KMS-11 (cell line): ENCODE results near the gene IFNL4.

Experiments used
- H2AFZ ChIP-seq: fragments of 200-600 bp; sonication (generic); 2 replicates; pipeline ENCODE4 v1.6.1; 2016; ENCODE audit warnings: antibody characterized with exemption, mixed run types, low read depth
- H3K27ac ChIP-seq: fragments of 200-600 bp; sonication (generic); 2 replicates; pipeline ENCODE4 v1.6.1; 2016; ENCODE audit warnings: mild to moderate bottlenecking, mixed run types
- H3K27me3 ChIP-seq: fragments of 200-600 bp; sonication (generic); 2 replicates; pipeline ENCODE4 v1.6.1; 2017; ENCODE audit warnings: mild to moderate bottlenecking, low read depth, mixed run types, moderate library complexity; ENCODE audit not compliant: insufficient read depth
- H3K36me3 ChIP-seq: fragments of 200-600 bp; sonication (generic); 2 replicates; pipeline ENCODE4 v1.6.1; 2017; ENCODE audit warnings: mild to moderate bottlenecking, mixed run types; ENCODE audit not compliant: insufficient read depth
- H3K4me1 ChIP-seq: fragments of 200-600 bp; sonication (generic); 2 replicates; pipeline ENCODE4 v1.6.1; 2016; ENCODE audit warnings: mild to moderate bottlenecking, low read depth, mixed run types; ENCODE audit not compliant: poor library complexity, severe bottlenecking
- H3K4me2 ChIP-seq: fragments of 200-600 bp; sonication (generic); 2 replicates; pipeline ENCODE4 v1.7.0; 2016; ENCODE audit warnings: mild to moderate bottlenecking, mixed run types
- H3K4me3 ChIP-seq: fragments of 200-600 bp; sonication (generic); IDR thresholded peaks from 2 replicates; pipeline ENCODE4 v1.6.1; 2017; ENCODE audit warnings: low read depth, low read length, mixed read lengths; ENCODE audit not compliant: insufficient read depth
- H3K79me2 ChIP-seq: fragments of 200-600 bp; sonication (generic); 2 replicates; pipeline ENCODE4 v1.6.1; 2016; ENCODE audit warnings: low read depth, mixed run types; ENCODE audit not compliant: insufficient read depth
- H3K9ac ChIP-seq: fragments of 200-600 bp; sonication (generic); 2 replicates; pipeline ENCODE4 v1.6.1; 2016; ENCODE audit warnings: mild to moderate bottlenecking, mixed run types
- H4K20me1 ChIP-seq: fragments of 200-600 bp; sonication (generic); 2 replicates; pipeline ENCODE4 v1.6.1; 2016; ENCODE audit warnings: mild to moderate bottlenecking, mixed run types; ENCODE audit not compliant: insufficient read depth
- TF ChIP-seq, protein P1 (sequence below): fragments of 200-600 bp; sonication (generic); conservative IDR thresholded peaks from 2 replicates; pipeline ENCODE4 v1.6.1; 2017; ENCODE audit warnings: low read depth, mild to moderate bottlenecking, antibody characterized with exemption, low read length, moderate library complexity, mixed read lengths

Gene IFNL4

DNA sequence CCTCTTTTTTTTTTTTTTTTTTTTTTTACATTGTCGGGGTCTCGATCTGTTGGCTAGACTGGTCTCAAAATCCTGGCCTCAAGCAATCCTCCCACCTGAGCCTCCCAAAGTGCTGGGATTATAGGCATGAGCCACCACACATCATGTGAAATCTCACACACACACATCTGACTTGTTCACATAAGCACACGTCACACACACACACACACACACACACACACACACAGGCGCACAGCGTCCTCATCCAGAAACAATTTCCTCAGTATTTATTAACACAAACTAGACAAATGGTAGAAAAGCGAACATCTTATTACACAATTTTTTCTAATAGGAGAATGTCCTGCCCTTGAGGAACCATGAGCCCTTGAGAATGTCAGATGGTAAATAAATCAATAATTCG lies 39.5 kb downstream of the IFNL4 start:
- TF ChIP-seq, protein P1, sequence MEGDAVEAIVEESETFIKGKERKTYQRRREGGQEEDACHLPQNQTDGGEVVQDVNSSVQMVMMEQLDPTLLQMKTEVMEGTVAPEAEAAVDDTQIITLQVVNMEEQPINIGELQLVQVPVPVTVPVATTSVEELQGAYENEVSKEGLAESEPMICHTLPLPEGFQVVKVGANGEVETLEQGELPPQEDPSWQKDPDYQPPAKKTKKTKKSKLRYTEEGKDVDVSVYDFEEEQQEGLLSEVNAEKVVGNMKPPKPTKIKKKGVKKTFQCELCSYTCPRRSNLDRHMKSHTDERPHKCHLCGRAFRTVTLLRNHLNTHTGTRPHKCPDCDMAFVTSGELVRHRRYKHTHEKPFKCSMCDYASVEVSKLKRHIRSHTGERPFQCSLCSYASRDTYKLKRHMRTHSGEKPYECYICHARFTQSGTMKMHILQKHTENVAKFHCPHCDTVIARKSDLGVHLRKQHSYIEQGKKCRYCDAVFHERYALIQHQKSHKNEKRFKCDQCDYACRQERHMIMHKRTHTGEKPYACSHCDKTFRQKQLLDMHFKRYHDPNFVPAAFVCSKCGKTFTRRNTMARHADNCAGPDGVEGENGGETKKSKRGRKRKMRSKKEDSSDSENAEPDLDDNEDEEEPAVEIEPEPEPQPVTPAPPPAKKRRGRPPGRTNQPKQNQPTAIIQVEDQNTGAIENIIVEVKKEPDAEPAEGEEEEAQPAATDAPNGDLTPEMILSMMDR = no peak
- Histone ChIP-seq H2AFZ (no peak overlapping the region), H3K4me2 (no peak overlapping the region), H3K4me1 (no peaks in the 10 kb centered on the region), H3K79me2 (no peaks in the 10 kb centered on the region), H4K20me1 (no peaks in the 10 kb centered on the region), H3K27ac (no peak overlapping the region), H3K36me3 (no peaks in the 10 kb centered on the region), H3K9ac (no peak overlapping the region), H3K27me3 (no peaks in the 10 kb centered on the region), H3K4me3 (no peak overlapping the region)

DNA sequence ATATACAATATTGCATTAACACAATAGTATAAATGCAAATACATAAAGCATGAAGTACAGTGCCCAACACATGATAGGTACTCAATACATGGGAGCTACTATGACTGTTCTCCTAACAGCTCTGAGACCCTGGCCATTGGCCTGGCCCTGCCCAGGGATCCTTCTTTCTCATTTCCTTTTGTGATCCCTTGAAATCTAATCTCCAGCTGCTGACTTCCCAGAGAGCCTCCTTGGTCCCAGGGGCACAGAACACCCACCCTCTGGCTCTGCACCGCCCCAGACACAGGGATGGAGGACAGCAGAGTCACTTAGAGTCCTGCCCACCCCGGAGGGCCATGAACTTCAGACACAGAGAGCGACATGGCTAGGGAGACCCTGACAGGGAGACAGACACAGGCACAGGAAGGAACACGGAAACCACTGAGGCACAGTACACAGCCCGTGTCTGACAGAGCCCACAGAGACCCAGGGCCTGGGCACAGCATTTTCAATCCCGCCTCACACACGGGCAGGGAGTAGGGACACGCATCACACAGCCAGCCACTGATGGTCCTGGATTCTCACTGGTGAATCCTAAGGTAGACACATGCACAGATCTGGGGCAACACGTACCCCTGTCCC lies 40.4 kb downstream of the IFNL4 start:
- Histone ChIP-seq H3K9ac (no peak overlapping the region), H3K27ac (no peak overlapping the region), H3K4me3 (no peak overlapping the region), H2AFZ (no peak overlapping the region), H4K20me1 (no peaks in the 10 kb centered on the region), H3K36me3 (no peaks in the 10 kb centered on the region), H3K4me2 (no peak overlapping the region), H3K4me1 (no peaks in the 10 kb centered on the region), H3K79me2 (no peaks in the 10 kb centered on the region), H3K27me3 (no peaks in the 10 kb centered on the region)
- TF ChIP-seq, protein P1 = no peak

DNA sequence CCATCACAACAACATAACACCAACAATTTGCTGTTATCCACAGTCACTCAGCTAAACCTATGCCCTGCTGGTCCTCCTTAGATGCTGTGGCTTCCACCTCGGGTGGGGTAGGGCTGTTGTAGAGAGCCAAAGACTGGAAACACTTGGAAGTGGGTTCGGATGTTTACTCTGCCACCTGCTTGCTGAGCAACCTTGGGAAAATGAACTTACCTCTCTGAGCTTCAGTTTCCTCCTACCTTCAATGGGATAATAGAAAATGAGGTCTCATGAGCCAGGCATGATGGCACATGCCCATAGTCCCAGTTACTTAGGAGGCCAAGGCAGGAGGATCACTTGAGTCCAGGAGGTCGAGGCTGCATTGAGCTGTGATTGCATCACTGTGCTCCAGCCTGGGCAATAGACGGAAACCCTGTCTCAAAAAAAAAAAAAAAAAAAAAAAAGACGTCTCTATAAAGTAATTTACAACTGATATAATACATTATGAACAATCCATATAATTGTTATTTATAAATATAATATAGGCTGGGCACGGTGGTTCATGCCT lies 41.3 kb downstream of the IFNL4 start:
- Histone ChIP-seq H3K27ac (no peak overlapping the region), H3K79me2 (no peaks in the 10 kb centered on the region), H3K36me3 (no peaks in the 10 kb centered on the region), H3K27me3 (no peaks in the 10 kb centered on the region), H4K20me1 (no peaks in the 10 kb centered on the region), H3K9ac (no peak overlapping the region), H3K4me2 (no peak overlapping the region), H3K4me1 (no peaks in the 10 kb centered on the region), H2AFZ (no peak overlapping the region), H3K4me3 (no peak overlapping the region)
- TF ChIP-seq, protein P1 = no peak

DNA sequence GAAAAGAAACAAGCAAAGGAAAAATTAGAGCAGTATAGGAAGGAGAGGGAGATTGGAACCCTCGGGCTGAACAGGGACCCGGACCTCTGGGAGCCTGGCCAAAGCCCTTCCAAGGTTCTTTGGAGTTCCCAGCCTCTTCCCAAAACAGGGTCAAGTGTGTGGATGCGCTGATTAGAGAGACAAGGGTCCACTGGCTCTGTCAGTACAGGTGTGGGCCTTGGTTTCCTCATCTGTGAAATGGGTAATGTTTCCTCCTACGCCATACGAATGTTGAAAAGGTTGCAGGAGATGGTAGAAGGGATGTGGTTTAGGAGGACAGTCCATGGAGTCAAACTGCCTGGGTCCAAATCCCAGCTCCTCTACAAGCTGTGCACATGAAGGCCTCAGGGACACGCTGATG lies 42.5 kb downstream of the IFNL4 start:
- Histone ChIP-seq H3K4me1 (no peaks in the 10 kb centered on the region), H2AFZ (no peak overlapping the region), H3K4me2 (no peak overlapping the region), H3K9ac (no peak overlapping the region), H3K36me3 (no peaks in the 10 kb centered on the region), H4K20me1 (no peaks in the 10 kb centered on the region), H3K4me3 (no peak overlapping the region), H3K79me2 (no peaks in the 10 kb centered on the region), H3K27ac (no peak overlapping the region), H3K27me3 (no peaks in the 10 kb centered on the region; the same call in 1 of the 2 replicates)
- TF ChIP-seq, protein P1 = no peak
